Osteoblast (primary cell): ENCODE data around the gene LILRA2. TPM values are rescaled to one million over a fixed set of nuclear protein-coding genes. Genes with fewer than 3 reads are reported as not detected.
"Not testable (repeated sequence)": the region's sequence is repeated elsewhere in the genome, so short reads cannot be mapped to it uniquely, and the experiment has no call there.

Source experiments
- DNase-seq: peaks from one replicate; pipeline ENCODE4 v3.0.0; 2011; ENCODE audit warnings: low spot score, mixed read lengths; ENCODE audit not compliant: insufficient read length; ENCODE audit errors: missing footprints
- H2AFZ ChIP-seq: 2 replicates; pipeline ENCODE4 v1.6.0; 2011; ENCODE audit warnings: mild to moderate bottlenecking, low read length
- H3K27ac ChIP-seq: 2 replicates; pipeline ENCODE4 v1.5.1; 2011; ENCODE audit warnings: mild to moderate bottlenecking, low read depth, low read length, moderate library complexity
- H3K27me3 ChIP-seq: 2 replicates; pipeline ENCODE4 v1.6.0; 2012; ENCODE audit warnings: mild to moderate bottlenecking, control low read depth, inconsistent platforms, low read length, moderate library complexity; ENCODE audit not compliant: insufficient read depth
- H3K36me3 ChIP-seq: 2 replicates; pipeline ENCODE4 v1.5.1; 2011; ENCODE audit warnings: mild to moderate bottlenecking, low read length, control low read depth, moderate library complexity; ENCODE audit not compliant: insufficient read depth
- H3K4me1 ChIP-seq: 2 replicates; pipeline ENCODE4 v1.5.1; 2011; ENCODE audit warnings: mild to moderate bottlenecking, low read length, control low read depth, moderate library complexity; ENCODE audit not compliant: insufficient read depth
- H3K4me2 ChIP-seq: 2 replicates; pipeline ENCODE4 v1.6.0; 2011; ENCODE audit warnings: mild to moderate bottlenecking, low read length; ENCODE audit not compliant: insufficient read depth
- H3K4me3 ChIP-seq: fragments of 200-600 bp; sonication (generic); 3 replicates; pipeline ENCODE4 v1.5.1; 2012; ENCODE audit warnings: mild to moderate bottlenecking, low read length, inconsistent platforms; ENCODE audit not compliant: insufficient read depth
- H3K79me2 ChIP-seq: 2 replicates; pipeline ENCODE4 v1.6.0; 2012; ENCODE audit warnings: mild to moderate bottlenecking, low read length, control low read depth, inconsistent platforms; ENCODE audit not compliant: insufficient read depth
- H3K9me3 ChIP-seq: 2 replicates; pipeline ENCODE4 v1.5.1; 2011; ENCODE audit warnings: low read depth, low read length, control low read depth
- H4K20me1 ChIP-seq: 2 replicates; pipeline ENCODE4 v1.6.0; 2012; ENCODE audit warnings: mild to moderate bottlenecking, low read length, control low read depth; ENCODE audit not compliant: insufficient read depth
- small RNA-seq: library from RNA; depleted of rRNA; stranded (forward); fragments of <200 nt; gene quantifications from one replicate; pipeline ENCODE3, GENCODE V24; 2012
- total RNA-seq: library from RNA; depleted of rRNA; stranded (reverse); fragments of >200 nt; gene quantifications from 2 replicates; pipeline ENCODE4 v1.2.3, GENCODE V29; 2012
- TF ChIP-seq, protein P1 (sequence below): IDR thresholded peaks from 2 replicates; pipeline ENCODE4 v1.5.1; 2011; ENCODE audit warnings: mild to moderate bottlenecking, low read depth, low read length, moderate library complexity; ENCODE audit errors: extremely low read depth

The LILRA2 gene
- total RNA-seq, 1 donor, result not detected

DNA sequence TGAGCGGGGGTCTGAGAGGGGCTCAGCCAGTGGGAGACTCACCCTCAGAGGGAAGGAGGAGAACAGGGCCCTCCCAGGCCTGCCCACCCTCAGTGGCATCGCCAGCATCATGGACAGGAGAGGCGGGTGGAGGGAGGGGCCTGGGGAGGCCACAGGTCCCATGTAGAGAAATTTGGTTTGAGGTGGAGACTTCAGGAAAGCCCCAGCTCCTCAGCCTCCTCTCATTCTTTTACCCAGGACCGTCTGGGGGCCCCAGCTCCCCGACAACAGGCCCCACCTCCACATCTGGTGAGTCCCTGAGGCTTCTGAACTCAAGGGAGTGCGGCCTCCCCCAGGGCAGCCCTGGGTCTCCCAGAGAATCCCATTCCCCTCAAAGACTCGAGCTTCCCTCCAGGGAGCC is 59.8 kb downstream of the LILRA2 start:
- no peaks in the 10 kb centered on the region for H3K36me3 ChIP-seq
- no peaks in the 10 kb centered on the region for H3K27me3 ChIP-seq
- H4K20me1 ChIP-seq, result no peaks in the 10 kb centered on the region
- no peak overlapping the region for H3K27ac ChIP-seq
- H3K4me2 ChIP-seq, result no peak overlapping the region
- no peaks in the 10 kb centered on the region for H3K9me3 ChIP-seq
- H3K79me2 ChIP-seq, result no peaks in the 10 kb centered on the region
- H2AFZ ChIP-seq, result no peak overlapping the region
- H3K4me3 ChIP-seq, result no peak overlapping the region
- no peaks in the 10 kb centered on the region for H3K4me1 ChIP-seq
- DNase-seq, result no peak
- TF ChIP-seq, protein P1, sequence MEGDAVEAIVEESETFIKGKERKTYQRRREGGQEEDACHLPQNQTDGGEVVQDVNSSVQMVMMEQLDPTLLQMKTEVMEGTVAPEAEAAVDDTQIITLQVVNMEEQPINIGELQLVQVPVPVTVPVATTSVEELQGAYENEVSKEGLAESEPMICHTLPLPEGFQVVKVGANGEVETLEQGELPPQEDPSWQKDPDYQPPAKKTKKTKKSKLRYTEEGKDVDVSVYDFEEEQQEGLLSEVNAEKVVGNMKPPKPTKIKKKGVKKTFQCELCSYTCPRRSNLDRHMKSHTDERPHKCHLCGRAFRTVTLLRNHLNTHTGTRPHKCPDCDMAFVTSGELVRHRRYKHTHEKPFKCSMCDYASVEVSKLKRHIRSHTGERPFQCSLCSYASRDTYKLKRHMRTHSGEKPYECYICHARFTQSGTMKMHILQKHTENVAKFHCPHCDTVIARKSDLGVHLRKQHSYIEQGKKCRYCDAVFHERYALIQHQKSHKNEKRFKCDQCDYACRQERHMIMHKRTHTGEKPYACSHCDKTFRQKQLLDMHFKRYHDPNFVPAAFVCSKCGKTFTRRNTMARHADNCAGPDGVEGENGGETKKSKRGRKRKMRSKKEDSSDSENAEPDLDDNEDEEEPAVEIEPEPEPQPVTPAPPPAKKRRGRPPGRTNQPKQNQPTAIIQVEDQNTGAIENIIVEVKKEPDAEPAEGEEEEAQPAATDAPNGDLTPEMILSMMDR, result no peak

DNA sequence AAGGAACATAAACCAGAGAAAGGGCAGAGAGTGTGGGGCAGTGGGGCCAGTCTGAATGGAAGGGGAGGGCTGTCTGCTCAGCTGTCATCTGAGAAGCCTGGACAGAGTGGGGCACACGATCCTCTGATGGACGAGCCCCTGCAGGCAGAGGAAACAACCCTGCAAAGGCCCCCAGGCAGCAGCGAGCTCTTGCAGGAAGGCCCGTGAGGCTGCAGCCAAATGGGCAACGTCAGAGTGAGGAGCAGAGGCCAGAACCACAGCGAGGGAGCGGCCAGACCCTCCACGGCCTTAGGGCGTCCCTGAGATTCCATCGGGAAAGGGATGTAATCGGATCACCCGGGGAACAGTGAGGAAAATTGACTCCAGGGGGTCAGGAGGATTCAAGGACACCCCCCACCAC is 62.5 kb downstream of the LILRA2 start:
- H3K4me1 ChIP-seq, H2AFZ ChIP-seq, H4K20me1 ChIP-seq, H3K4me3 ChIP-seq, H3K27me3 ChIP-seq, H3K4me2 ChIP-seq, H3K9me3 ChIP-seq, H3K36me3 ChIP-seq, H3K27ac ChIP-seq, DNase-seq, H3K79me2 ChIP-seq: not testable (repeated sequence)

GRCh38 chr19:54638683-54639082 is 65.1 kb downstream of the LILRA2 start:
- Histone ChIP-seq H3K27ac (no peak overlapping the region), H3K79me2 (no peaks in the 10 kb centered on the region), H3K36me3 (no peaks in the 10 kb centered on the region), H3K4me2 (no peak overlapping the region), H3K4me3 (no peak overlapping the region), H4K20me1 (no peaks in the 10 kb centered on the region), H2AFZ (no peak overlapping the region), H3K9me3 (no peaks in the 10 kb centered on the region), H3K27me3 (no peaks in the 10 kb centered on the region), H3K4me1 (no peaks in the 10 kb centered on the region)
- TF ChIP-seq, protein P1, result no peak
- no peak for DNase-seq

Small RNA genes lying within 50 kb of the gene (small RNA-seq; reads per million reads assigned to genes)
- gene AC245036.2, result not detected

Other genes with a start within 250 kb of the LILRA2 start
- gene LILRA4, start 234.6 kb upstream of the LILRA2 start, total RNA-seq, result not detected in 2 replicates
- gene LAIR1, start 208.9 kb upstream of the LILRA2 start, total RNA-seq, result 0.29 and 0.36 TPM in 2 replicates
- gene TTYH1, start 158.3 kb upstream of the LILRA2 start, total RNA-seq, result not detected in 2 replicates
- gene LENG8, start 124.6 kb upstream of the LILRA2 start, total RNA-seq, result 40.7 and 42.3 TPM in 2 replicates
- gene LENG9, start 110.0 kb upstream of the LILRA2 start, total RNA-seq, result 14.4 and 21.4 TPM in 2 replicates
- 18.8 and 20.3 TPM in 2 replicates for gene CDC42EP5, start 100.5 kb upstream of the LILRA2 start, total RNA-seq
- not detected in 2 replicates for gene LAIR2, start 71.0 kb upstream of the LILRA2 start, total RNA-seq
- gene LILRA1, start 19.8 kb downstream of the LILRA2 start, total RNA-seq, result not detected in 2 replicates
- not detected in 2 replicates for gene LILRB1, start 56.7 kb downstream of the LILRA2 start, total RNA-seq
- gene LILRB4, start 89.2 kb downstream of the LILRA2 start, total RNA-seq, result under 0.01 TPM in 1 of 2 replicates, not detected in the other
- not detected in 2 replicates for gene KIR3DL3, start 150.7 kb downstream of the LILRA2 start, total RNA-seq
- gene KIR2DL3, start 164.7 kb downstream of the LILRA2 start, total RNA-seq, result not detected in 2 replicates
- gene KIR2DL1, start 196.0 kb downstream of the LILRA2 start, total RNA-seq, result not detected in 2 replicates
- not detected in 2 replicates for gene KIR2DL4, start 229.8 kb downstream of the LILRA2 start, total RNA-seq
- not detected in 2 replicates for gene KIR3DL1, start 242.7 kb downstream of the LILRA2 start, total RNA-seq